SIG-M5 (cell line): ENCODE data around the gene TPX2.
"Not testable (repeated sequence)": the region's sequence is repeated elsewhere in the genome, so short reads cannot be mapped to it uniquely, and the experiment has no call there.

Source experiments
- DNase-seq: peaks from one replicate; lab custom pipeline; 2025; lab: John Stamatoyannopoulos, UW

Gene TPX2

DNA sequence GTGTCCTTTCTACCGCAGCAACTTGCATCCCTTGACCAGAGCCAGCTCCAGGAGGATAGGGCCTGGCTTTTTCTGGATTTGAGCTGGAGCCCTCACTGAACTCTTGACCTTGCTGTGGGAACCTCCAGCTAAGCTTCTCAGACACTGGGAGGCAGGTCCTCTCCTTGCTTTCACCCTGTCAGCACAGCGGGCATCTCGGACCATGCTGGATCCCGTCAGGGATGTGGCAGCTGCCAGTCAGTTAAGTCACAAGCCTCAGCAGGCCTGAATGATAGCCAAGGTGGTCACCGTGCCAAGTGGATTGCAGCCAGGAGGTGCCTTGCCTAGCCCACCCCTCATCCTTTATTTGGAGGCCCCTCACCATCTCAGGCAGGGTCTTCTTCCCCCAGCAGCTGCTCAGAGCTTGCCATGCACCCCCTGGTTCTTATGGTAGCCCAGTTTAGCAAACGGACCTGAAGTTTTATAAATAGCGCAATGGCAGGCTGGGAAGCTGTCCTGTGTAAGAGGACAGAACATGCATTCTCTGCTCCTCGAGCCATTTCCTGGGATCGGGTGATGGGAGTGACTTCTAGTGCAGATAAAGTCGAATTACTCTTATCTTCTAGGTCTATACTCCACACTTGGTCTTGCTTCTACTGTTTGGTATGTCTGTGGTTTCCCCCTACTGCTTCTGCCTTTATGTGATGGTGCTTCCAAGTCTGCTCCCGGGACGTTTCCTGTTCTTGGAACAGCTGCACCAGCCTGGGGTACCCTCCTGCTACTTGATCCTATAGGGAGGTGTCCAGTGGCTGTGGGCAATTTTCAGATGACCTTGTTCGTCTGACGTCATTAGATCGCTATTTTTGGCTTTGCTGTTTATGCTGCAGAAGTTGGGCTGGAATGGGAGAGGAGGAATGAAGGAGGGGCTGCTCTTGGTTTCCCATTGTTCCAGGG is 73.0 kb downstream of the TPX2 start:
- DNase-seq: no peak

DNA sequence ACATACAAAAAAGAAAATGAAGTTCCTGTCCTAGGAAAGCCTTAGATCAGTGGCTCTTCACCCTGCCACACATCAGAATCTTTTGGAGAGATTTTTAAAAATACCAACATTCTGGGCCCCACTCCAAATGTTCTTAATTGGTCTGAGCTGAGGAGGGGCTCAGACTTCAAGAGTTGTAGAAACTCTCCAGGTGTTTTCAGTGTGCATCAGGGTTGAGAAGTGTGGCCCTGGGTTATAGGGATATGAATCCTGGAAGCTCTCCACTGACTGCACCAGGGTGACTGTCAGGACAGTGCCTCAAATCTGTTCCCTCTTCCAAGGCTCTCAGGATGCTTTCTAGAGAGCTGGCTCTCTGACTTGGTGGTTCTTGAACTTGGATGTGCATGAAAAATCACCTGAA is 74.5 kb downstream of the TPX2 start:
- DNase-seq: no peak

DNA sequence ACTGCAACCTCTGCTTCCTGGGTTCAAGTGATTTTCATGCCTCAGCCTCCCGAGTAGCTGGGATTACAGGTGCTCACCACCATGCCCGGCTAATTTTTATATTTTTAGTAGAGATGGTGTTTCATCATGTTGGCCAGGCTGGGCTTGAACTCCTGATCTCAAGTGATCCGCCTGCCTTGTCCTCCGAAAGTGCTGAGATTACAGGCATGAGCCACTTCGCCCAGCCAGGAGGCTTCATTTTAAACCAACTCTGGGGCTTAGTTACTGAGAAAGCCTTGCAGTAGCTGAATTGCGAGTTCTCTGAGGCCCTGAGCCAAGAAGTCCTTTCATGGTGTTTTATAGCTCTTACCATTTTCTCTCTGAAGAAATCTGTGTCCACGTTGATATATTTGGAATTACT is 75.1 kb downstream of the TPX2 start:
- DNase-seq: not testable (repeated sequence)

DNA sequence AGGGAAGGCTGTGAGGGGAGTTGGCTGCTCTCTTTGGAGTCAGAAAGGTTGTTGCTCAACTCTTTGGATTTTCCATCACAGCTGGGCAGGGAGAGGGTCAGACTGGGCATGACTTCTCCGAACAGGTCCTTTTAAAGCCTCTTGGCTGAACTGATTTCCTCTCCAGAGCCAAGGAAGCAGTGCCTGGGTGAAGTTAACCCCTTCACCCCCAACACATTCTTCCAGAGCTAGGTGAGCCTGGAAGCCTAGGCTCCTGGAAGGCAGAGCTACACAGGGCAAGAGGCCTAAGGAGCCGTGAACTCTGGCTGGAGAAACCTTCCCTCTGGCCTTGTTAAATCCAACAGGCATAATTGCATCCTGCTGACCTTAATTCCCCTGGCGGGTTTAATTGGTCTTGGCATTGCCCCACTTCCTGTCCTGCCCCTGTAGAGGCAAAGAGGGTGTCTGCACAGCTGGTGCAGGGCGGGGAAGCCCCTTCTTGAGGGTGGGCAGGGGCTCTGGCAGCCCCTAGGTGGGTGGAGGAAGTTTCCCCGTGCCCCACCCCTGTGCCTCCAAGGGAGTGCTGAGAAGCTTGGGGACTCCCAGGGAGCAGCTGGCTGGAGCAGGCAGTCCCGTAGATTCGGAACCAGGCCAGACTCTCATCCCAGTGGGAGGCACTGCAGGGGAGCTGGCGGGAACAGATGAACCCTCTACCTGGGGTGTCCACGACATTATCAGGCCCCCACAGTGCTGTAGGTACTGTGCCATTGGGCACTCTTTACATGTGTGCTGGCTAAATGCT is 76.5 kb downstream of the TPX2 start:
- DNase-seq: no peak

DNA sequence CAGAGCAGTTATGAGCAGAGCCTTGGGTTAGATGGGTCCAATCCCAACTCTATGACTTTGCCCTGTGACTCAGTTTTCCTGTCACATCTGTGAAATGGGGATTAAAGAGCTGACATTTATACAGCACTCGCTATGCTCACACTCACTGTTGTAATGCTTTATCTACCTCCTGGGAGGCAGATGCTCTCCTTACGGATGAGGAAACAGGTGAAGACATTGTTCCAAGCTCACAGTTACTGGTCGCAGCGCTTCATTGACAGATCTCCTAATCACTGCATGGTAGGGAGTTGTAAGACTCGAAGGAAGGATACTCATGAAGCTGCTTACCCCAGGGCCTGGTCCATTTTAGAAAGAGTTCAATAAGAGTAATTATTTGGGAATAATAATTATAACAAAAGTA is 77.1 kb downstream of the TPX2 start:
- DNase-seq: no peak

DNA sequence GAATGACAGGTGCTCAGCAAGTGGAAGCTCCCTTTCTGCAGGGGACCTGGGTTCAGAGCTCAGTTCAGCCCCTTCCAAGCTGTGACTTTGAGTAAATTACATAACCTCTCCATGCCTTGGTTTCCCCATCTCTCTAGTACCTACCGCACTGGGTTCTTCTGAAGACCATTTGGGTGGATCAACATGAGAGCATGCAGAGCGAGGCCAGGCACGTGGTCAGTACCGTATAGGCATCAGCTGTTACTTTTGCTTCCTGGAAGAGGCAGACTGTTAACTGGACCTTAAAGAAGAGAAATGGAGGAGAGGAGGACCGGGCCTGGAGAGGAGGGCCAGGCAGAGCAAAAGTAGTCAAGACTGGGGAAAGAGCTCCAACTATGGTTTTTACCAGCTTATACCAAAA is 78.4 kb downstream of the TPX2 start:
- DNase-seq: no peak

DNA sequence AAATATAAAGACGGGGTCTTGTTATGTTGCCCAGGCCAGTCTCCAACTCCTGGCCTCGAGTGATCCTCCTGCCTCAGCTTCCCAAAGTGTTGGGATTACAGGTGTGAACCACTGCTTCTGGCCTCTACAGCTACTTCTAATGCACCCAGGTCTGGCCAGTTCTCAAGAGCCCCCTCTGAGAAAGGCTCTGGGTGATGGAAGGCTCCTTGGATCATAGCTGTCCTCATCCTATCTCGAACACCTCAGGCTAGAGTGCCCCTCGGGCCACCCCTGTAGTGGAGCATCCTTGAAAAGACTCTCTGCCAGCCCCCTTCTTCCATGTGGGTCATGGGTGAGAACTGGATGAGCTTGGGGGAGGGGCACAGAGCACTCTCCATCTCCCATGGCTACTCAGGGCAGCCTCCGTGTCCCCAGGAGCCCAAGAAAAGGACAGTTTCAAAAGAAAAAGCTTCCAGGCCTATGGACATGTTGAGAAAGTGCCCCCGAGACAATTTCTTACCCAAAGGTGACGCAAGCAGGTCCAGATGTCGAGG is 79.4 kb downstream of the TPX2 start:
- no peak for DNase-seq

DNA sequence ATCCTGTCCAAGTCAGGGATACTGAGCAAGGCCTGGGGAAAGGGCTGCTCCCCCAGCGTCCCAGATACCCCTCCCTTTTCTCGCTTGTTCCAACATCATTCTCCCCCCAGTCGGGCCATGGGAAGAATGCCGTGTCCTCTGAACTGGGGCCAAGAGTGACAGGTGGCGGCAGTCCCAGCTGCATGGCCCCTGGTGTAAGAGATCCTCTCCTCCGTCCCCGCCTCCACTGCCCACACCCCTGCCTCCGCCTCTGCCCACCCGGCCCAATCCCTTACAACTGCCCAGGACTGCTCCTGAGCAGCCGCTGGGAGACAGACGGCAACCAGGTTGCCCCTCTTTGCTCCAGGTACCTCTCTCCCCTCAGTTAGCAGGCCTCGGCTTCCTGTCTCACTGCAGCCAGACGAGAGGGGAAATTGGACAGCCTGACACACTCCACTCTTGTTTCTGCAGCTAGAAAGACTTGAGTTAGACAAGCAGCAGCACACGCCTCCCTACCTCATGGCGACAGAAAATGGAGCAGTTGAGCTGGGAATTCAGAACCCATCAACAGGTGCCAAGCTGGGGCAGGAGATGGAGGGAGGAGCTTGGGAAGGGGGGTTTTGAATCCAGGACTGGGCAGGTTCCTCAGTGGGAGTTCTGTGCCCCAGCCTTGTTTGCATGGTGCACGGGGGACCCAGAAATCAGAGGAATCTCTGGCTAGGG is 80.1 kb downstream of the TPX2 start, which contains the start of gene MYLK2:
Gene MYLK2, plus strand, starts transcription at position 274 of the 702 bp plus-strand sequence. Its CDS starts 225 bp downstream, at position 499.
- DNase-seq: no peak

DNA sequence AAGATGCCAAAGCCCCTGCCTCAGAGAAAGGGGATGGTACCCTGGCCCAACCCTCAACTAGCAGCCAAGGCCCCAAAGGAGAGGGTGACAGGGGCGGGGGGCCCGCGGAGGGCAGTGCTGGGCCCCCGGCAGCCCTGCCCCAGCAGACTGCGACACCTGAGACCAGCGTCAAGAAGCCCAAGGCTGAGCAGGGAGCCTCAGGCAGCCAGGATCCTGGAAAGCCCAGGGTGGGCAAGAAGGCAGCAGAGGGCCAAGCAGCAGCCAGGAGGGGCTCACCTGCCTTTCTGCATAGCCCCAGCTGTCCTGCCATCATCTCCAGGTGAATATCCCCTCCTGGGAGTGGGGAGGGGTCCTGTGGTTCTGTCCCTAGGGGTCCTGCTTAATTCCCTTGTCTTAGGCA is 81.1 kb downstream of the TPX2 start:
- DNase-seq: no peak

DNA sequence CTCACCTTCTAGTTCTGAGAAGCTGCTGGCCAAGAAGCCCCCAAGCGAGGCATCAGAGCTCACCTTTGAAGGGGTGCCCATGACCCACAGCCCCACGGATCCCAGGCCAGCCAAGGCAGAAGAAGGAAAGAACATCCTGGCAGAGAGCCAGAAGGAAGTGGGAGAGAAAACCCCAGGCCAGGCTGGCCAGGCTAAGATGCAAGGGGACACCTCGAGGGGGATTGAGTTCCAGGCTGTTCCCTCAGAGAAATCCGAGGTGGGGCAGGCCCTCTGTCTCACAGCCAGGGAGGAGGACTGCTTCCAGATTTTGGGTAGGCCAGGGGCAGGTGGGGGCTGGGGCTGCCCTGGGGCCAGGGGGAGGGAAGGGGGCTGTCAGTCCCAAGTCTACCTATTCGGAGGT is 82.3 kb downstream of the TPX2 start:
- no peak for DNase-seq

DNA sequence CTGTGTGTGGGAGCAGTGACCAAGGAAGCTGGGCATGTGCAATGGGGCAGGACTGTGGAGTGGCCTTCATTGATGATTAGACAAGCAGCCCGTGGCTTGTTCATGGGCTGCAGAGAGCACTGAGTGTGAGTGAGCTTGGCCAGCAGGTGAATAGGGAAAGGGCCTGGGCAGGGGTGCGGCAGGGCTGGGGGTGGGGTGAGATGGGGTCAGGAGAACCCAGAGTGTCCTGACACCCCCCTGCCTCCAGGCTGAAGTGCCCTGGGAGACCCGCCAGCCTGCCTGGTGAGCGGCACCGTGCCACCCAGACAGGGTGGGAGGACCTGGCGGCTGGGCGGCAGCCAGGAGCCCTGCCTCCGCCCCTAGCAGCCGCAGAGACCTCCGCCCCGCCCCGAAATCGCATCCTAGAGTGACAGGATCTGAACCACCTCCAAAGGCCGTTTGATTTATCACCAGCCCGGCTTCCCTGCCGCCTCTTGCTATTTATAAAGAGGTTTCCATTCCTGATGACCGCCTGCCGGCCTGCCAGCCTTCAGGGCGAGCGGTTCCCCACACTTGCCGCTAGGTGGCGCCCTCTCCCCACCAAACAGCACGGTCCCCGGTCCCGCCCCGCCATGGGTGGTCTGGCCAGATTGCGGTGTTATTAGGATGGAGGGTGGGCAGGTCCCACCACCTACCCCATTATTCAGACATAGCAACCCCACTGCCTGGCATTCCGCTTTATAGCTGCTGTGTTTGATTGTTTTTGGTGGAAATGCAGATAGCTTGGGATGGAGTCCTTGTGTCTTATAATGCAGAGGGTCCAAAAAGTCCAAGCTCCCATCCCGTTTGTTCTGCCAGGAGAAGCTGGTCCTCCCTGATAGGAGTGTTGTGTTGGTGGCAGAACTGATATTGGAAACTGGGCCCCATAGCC is 83.6 kb downstream of the TPX2 start:
- no peak for DNase-seq

DNA sequence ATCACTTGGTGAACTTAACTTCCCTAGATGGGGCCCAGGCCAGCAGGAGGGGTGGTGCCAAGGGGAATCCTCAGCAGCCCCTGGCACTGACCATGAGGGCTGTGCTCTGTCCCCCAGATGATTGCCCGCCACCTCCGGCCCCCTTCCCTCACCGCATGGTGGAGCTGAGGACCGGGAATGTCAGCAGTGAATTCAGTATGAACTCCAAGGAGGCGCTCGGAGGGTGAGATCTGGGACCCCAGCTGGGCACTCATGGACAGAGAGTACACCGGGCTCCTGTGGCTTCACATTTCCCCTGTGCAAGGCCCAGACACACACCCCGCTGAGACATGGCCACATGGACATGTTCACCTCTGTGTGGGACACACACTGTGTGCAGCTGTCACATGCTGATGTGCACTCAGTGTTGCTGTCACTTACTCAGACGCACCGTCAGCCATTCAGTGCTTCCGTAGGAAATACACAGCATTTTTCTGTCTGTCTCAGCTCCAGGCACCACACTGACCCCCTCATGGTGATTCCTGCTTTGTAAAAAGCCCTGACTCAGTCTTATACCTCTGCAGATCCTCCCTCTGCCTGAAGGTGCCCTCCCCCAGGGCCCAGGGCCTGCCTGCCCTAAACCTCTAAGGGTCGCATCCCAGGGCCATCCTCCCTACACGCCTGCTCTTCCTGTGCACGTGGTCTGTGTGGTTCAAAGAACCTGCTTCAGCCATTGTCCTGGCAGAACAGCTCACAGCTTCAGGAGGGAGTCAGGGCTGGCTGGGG is 84.5 kb downstream of the TPX2 start:
- DNase-seq: no peak

DNA sequence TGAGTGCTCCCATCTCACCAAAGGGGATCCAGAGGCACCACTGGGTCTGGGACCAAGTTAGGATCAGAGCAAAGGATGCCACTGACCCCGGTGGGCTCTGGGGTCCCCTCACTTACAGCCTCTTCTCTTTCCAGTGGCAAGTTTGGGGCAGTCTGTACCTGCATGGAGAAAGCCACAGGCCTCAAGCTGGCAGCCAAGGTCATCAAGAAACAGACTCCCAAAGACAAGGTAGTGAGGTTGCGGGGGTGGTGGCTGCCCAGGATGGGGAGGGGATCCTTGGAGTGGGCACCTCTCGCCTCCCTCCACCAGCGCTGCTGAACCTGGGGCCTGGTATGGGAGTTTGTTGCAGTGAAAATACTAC is 85.0 kb downstream of the TPX2 start:
- DNase-seq: no peak

DNA sequence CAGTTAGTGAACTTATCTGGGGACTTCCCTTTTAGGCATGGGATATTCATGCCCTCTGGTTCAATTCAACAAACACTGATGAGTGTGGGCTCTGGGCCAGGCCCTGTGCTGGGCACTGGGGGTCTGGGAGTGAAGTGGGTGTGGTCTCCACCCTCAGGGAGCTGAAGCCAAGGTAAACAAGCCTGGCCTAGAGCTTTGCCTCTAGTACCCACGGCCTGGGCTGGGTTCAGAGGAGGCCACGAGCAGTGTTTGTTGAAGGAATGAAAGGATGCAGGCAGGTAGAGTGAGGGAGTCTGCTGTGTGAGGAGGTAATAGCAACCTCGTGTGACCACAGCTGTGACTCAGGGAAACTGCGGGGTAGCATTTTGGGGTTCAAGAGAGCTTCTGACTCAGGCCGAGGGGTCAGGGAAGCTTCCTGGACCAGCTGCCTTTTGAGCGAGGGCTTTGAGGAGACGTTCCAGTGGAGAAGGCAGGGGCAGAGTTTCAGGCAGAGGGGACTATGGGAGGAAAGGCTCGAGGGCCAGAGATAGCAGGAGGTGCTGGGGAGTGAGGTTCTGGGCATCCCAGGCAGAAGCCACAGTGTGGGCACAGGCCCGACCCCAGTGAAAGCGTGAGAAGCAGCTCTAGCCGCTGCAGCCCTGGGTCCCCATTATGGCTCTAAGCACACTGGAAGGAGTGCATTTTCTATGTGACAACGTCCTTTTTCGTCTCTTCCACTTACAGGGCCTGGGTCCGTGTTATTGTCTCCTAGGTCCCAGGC is 85.6 kb downstream of the TPX2 start:
- DNase-seq: no peak

DNA sequence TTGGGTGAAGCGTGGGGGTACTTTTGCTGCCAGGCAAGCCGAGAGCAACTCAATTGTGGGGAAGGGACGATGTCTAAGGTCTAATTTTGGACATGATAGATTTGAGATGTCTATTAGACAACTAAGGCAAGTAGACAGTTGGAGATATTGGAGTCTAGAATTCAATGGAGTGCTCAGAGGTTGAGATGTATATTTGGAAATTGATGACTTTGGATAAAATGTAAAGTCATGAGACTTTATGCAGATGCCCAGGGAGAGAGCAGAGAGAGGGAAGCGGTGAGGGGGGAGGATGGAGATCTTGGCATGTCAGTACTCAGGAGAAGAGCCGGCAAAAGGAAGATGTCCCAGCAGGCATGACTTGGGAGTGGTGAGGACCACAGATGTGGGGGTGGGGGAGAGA is 87.0 kb downstream of the TPX2 start:
- DNase-seq: no peak

DNA sequence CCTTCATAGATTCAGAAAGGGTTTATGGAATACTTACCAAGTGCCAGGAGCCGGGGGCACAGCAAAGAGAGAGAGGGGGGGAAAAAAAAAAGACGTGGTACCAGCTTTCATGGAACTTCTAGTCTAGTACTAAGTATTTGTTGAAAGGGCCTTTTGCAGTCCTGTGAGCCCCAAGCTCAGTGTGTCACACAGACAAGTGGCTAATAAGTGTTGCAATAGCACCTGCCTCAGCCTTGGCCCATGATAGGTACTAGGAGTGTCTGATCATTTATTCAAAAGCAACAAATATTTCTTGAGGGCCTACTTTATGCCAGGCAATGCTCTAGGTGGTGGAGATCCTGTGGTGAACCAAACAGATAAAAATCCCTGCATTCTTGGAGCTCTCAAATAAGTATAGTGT is 88.0 kb downstream of the TPX2 start:
- DNase-seq: no peak

DNA sequence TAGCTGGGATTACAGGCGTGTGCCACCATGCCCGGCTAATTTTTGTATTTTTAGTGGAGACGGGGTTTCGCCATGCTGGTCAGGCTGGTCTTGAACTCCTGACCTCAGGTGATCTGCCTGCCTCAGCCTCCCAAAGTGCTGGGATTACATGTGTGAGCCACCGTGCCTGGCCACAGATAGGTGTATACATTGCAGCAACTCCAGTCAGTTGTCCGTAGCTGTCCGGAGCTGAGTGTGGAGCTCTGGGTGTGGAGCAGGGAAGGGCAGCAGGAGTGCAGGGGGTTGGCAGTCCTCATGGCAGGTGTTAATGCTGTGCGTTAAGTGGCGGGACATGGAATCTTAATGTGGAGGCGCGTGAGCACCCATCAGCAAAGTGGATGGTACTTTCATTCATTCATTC is 88.9 kb downstream of the TPX2 start:
- DNase-seq: not testable (repeated sequence)

DNA sequence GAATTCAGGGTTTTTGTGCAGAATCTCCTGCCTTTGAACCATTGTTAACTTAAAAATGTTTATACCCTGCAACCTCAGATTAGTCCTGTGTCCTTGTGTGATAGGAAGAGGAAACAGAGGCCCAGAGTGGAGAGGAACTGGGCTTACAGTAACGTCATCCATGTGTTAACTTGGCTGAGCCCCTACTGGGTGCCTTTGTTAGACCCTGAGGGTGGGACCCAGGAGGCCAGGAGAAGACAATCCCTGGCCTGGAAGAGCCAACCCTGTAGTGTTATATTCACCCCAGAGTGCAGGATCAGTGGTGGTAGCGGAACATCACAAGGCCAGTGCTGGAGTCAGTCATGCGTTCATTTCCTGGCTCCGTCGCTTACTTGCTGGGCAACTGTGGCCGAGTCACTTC is 90.6 kb downstream of the TPX2 start:
- DNase-seq: no peak

DNA sequence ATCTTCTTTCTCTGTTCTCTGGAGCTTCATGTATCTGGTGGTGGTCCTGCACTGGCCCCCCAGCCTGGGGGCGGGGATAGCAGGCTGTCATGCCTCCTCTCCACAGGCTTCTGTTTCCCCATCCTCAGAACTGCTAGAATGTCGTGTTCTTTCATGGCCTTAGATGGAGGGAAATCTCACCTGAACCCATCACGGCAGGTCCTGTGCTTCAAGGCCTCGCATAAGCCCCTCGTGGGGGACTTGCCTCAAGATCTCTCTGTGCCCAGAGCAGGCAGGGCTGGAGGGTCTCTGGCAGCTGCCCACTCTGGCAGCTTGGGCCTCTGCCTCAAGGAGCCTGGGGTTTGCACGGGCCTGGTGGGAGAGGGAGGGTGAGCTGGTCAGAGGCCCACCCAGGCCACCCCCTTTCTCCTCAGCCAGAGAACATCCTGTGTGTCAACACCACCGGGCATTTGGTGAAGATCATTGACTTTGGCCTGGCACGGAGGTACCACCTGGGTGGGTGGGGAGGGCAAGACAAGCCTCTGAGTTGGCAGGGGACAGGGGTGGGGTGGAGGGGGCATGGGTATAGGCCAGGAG is 91.4 kb downstream of the TPX2 start:
- no peak for DNase-seq
